GM21390 (cell line): ENCODE results near the gene MBOAT7.
"Not testable (repeated sequence)": the region's sequence is repeated elsewhere in the genome, so short reads cannot be mapped to it uniquely, and the experiment has no call there.

ENCODE experiments used
- ATAC-seq: cut with Tn5 transposase; IDR thresholded peaks from one replicate; pipeline ENCODE4 v1.9.1; 2021; ENCODE audit not compliant: unreplicated experiment

Gene MBOAT7

DNA sequence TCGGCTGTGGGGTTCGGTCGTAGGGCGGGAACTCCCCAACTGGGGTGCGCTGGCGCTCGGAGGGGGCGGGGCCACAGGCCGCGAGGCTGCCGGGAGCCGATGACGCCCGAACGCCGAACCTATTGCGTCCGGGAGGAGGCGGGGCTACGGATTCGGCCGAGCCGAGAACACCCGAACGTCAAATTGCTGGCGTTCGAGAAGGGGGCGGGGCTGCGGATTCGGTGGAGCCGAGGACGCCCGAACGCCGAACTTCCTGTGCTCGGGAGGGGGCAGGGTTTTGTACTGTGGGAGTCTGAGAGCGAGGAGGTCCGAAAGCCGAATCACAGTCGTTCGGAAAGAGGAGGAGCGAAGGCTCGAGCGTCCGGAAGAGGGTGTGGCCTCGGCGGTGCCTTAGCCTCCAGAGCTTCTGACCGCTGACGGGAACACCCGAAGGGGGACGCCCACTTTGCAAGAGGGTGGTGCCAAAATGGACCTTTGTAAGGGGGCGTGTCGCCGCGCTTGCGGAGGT is 1.2 kb upstream of the MBOAT7 start:
- peak; percentile 51 for ATAC-seq

DNA sequence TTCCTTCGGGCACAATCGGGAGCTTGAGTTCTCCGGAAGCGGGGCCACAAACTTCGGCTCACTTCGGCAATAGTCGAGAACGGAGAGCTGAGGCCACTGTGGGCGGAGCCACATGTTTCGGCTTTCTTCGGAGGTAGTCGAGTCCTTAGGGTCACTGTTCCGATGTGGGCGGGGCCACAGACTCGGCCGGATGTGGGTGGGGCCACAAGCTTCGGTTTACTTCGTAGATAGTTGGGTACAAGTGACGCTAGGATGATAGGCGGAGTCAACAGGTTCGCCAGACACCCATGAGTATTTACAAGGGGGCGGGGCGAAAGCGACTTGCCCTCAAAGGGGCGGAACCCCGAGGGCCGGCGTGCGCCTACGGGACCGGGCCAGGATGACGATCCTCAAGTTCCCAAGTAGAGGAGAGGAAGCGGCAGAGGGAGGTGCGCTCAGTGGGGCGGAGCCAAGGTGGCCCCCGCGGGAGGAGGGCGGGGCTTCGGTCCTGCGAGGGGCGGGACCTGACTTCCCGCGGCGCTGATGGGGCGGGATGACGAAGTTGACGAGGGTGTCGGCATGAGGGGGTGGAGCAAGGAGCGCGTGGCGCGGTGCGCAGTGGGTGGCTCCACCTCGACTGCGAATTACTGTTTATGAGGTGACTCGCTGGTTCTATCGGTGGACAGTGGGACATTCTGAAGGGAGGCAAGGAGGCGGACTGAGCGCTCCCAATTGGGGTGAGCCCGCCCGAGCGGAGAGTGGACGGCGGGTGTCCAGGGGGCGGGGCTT is 539 bp upstream of the MBOAT7 start:
- peak; percentile 43 for ATAC-seq

DNA sequence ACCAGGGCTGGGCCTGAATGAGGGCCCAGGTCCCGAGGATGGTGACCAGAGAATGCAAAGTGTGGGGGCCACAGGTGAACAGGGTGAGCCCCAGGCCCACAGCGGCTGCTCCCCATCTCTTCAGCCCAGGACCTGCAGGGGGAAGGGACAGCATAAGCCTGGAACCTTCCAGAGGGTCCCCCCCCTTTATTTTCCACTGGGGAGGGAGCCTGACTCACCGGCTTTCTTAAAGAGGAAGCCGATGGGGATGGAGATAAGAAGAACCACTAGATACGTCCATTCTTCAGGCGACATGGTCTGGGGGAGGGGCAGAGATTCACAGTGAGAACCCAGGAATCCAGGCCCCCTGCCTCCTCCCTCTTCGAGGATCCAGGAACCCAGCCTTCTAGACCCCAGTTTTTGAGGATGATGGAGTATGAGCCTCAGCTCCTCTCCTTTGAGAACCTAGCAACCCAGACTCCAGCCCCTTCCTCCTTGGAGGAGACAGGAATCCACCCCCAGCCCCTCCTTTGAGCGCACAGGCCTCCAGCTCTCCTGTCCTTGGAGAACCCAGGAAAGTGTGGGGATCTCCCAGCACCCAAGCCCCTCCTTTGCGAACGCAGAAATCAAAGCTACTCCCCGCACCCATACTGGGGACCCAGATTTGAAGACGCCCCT is 1.0 kb downstream of the MBOAT7 start:
- no peak for ATAC-seq

DNA sequence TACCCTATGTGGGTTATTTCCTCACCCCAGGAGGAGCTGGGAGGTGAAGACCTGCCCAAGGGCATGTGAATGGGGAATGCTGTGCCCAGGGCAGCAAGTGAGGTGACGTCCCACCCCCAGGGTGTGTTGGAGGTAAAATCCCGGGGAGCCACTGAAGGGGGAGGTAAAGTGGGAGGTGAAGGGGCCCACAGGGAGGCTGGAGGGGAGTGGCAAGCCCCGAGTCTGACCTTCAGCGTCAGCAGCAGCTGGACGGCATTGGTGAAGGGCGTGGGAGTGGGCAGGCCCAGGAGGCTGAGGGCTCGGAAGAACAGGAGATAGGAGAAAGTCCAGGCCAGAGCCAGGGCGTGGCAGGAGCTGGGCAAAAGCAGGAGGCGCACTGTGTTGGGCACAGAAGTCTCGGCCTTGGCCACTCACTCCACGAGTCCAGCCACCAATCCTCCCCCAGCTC is 2.4 kb downstream of the MBOAT7 start:
- no peak for ATAC-seq

DNA sequence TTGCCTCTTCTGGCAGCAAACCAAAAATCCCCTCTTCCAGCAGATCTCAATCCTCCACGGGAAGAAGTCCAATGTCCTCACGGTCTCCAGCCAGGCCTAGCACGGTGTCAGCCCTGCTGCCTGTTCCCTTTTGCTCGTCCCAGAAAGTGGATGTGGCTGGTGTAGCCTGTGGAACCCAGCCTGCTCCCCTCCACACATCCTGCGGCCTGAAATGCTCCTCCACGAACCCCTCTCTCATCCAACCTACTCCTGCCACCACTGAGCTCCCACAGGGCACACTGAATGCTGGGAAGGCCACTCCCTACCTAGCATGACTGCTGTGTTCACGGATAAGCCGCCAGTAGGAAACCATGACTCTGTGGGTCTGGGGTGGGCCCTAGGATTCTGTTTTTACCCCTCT is 3.0 kb downstream of the MBOAT7 start:
- ATAC-seq: no peak

DNA sequence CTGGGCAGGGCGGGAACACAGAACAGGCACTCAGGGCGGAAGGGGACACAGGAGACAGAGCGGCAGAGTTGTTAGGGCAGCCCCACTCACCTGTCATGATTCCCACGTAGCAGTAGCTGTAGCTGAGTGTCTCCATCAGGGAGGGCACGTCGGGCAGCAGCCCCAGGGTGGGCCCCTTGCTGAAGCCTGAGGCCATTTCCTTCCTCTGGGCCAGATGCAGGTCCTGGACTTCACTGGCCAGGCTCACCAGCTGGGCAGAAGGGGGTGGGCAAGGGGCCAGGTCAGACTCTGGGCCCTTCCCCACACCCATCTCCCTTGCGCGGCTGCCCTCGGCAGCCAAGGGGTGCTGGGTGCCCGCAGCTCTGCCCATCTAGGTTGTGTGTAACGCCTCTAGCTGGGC is 5.9 kb downstream of the MBOAT7 start:
- no peak for ATAC-seq

DNA sequence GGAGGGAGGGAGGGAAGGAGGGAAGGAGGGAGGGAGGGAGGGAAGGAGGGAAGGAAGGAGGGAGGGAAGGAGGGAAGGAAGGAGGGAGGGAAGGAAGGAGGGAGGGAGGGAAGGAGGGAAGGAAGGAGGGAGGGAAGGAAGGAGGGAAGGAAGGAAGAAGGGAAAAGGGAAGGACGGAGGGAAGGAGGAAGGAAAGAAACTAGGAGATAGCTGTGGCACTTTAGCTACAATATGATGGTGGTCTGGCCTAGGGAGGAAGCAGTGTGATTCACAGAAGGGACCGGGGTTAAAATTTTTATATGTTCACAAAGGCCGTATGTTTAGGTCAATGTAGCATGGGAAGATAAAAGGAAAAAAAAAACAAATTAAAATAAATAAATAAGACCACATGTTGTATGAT is 7.5 kb downstream of the MBOAT7 start:
- ATAC-seq: not testable (repeated sequence)

DNA sequence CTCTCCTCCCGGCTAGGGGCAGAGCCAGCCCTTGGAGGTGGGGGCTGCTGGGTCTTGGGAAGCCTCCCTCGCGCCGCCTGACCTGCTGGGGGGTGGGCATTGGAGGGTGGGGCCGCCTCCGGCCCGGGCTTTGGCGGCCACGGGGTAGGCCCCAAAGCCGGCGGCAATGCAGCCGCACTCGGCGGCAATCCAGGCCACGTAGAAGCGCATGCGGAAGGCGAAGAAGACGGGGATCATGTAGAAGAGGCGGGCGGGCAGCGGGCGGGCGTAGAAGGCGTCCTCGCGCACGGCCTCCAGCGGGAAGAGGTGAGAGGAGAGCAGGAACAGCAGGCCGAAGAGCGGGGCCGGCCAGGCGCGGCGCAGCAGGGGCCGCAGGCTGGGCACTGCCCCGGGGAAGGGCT is 8.7 kb downstream of the MBOAT7 start:
- no peak for ATAC-seq

DNA sequence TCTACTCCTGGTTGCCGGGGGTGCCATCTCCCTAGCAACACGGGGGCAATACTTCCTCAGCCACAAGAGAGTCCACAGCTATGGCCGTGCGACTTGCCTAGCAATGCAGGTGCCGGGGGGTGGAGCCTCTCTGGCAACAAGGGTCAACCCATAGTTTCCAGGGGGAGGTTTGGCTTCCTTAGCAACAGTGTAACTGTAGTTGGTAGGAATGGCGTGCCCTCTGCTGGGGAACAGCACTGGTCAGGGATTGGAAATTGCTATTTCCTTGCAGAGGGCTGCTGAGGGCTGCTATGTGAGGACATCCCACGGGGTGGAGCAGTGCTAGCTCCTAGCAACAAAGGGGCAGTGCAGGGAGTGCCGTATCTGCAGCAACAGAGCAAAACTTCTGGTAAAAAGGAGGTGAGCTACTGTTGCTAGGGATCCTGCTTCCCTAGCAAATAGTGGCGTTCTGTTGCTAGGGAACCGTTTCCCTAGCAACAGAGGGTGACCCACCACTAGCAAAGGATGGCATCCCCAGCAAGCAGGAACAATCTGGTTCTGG is 9.4 kb downstream of the MBOAT7 start:
- ATAC-seq: no peak

DNA sequence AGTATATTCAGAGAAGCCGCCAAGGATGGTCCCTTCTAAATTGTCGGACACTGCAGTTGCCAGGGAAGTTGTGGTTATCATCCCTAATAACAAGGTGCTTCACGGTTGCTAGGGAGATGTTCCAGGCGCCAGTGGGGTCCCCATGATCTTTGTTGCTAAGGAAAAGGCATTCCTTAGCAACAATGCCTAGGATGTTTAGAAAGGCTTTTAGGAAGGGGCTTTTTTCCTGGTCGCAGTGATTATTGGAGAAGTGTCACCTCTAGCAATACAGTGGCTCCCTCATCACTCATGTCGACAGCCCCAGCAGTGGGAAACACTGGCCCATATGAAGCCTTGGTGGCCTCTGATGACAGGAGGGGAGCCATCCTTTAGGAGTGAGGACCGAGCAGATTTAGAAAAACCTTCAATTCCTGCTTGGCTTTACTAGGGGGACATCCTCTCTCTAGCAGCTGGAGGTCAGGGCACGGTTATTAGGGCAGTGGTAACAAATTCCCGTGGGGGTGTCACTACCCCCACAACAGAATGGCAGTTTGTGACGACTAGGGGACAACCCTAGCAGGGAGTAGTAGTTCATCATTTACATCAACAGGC is 10.0 kb downstream of the MBOAT7 start:
- ATAC-seq: no peak

DNA sequence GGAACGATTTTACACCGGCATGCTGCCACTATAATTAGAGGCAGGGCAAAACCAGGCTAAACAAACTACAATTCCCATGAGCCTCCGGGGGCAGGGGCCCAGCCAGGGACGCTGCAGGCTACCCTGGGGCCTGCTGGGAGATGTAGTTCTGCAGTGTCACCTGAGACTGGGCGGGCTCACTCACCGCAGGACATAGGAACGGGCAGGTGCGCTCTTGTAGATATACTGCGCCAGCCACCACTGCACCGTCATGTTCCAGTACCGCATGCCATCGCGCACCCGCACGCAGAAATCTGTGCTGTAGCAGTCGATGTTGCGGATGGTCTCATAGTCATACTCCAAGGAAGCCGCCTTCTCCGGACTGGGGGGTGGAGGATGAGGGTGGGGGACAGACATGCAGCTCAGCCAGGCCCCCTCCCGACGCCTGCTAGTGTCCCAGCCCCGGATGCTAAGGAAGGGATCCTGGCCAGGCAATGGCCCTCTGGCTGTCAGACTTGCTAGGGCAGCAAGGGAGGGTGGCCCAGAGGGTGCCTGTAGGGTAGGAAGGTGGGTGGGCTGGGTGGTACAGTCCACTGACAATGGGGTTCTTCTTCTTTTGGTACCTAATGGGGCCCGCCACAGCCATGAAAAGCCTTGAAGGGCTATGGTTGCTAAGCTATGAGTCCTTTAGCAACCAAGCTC is 10.7 kb downstream of the MBOAT7 start:
- no peak for ATAC-seq

DNA sequence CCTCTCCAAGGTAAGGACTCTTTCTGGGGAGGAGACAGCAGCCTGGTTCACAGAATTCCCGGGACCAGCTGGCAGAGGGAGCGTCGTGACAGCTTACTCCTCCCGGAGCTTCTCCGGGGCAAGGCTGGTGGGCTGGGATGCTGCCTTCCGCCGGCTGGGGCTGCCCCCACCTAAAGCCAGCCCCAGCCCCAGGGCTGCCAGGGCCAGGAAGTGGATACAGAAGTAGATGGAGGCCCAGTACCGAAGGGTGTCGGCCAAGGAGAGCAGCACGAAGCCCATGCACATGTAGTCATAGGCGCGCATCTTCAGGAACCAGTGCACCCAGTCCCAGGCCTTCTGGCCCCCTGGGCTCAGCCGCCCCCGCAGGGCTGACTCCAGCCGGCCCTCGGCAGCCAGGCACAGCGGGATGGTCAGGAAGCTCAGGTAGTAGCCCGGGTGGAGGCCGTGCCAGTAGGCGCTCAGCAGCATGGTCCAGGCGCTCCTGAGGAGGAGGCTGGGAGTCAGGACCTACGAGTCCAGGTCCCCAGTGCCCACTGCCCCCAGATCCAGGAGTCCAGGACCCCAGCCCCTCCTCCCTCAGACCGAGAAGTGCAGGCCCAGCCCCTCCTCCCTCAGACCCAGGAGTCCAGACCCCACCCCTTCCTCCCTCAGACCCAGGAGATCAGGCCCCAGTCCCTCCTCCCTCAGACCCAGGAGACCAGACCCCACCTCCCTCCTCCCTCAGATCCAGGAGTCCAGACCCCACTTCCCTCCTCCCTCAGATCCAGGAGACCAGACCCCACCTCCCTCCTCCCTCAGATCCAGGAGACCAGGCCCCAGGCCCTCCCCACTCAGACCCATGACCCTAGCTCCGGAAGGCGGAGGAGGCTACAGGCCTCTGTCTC is 15.2 kb downstream of the MBOAT7 start:
- ATAC-seq: no peak

DNA sequence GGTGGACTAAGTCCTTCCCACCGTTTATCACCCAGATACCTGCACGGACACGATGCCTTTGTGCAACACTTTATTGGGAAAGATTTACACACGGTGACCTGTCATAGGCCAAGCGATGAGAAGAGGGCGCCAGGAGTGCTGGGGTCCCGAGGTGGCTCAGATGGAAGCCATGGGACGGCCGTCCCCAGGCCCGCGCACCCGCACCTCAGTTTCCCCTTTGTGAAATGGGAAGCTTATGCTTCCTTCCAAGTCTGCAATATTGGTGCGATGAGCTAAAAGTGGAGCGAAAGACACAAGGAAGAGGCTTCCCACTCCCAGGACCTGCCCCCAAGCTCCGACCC is 16.1 kb downstream of the MBOAT7 start:
- ATAC-seq: no peak

DNA sequence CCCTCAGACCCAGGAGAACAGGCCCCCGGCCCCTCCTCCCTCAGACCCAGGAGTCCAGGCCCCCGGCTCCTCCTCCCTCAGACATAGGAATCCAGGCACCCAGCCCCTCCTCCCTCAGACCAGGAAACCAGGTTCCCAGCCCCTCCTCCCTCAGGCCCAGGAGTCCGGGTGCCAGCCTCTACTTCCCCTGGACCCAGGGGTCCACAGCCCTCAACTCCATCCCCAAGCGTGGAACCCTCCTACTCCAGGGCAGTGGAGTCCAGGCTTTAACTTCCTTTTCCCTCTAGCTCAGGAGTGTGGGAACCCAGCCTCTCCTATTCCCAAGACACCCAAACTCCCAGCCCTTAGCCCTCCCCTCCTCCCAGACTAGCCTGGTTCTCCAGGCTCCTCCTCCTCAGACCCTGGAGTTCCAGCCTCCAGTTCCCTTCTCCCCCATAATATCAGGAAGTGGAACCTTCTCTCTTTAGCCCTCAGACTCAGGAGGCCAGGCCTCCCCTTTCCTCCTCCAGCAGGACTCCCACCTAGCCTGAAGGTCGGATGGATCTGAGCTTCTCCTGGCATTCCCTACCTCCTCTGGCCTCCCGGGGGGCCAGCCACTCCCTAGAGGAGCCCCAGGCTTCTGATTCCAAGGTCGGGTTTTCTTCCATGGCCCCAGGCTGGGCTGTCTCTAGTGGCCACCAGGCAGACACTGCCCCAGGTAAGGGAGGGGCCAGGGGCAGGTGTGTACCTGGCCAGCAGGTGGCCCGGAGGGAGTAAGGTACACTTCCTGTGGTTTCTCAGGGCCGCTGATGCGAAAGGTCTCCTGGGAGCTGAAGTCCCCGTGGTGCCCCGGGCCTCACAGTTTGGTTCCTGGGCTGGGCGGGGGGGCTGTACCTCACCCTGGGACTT is 16.7 kb downstream of the MBOAT7 start, which contains the start of gene TMC4:
Gene TMC4 (minus strand): TSS at position 690 of the 888 bp plus-strand sequence. CDS start 43 bp downstream, at position 647.
- no peak for ATAC-seq

DNA sequence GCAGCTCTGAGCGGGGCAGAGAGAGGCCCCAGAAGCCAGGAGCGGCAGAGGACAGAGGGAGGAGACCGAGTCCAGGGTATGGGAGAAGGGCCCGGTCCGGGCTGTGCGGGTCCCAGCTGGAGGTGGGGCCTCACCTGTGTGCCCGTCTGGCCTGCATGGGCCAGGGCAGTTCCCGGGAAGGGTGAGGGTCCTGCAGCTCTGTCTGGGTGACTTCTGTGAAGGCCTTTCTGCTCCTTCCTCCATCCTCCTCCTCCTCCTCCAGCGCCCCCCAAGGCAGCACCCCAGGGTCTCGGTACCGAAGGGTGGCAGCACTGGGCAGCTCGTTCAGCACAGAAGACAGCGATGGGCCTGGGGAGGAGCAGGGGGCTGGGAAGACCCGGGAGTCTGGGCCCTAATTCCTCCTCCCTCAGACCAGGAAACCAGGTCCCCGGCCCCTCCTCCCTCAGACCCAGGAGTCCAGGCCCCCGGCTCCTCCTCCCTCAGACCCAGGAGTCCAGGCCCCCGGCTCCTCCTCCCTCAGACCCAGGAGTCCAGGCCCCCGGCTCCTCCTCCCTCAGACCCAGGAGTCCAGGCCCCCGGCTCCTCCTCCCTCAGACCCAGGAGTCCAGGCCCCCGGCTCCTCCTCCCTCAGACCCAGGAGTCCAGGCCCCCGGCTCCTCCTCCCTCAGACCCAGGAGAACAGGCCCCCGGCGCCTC is 17.5 kb downstream of the MBOAT7 start:
- ATAC-seq: not testable (repeated sequence)

DNA sequence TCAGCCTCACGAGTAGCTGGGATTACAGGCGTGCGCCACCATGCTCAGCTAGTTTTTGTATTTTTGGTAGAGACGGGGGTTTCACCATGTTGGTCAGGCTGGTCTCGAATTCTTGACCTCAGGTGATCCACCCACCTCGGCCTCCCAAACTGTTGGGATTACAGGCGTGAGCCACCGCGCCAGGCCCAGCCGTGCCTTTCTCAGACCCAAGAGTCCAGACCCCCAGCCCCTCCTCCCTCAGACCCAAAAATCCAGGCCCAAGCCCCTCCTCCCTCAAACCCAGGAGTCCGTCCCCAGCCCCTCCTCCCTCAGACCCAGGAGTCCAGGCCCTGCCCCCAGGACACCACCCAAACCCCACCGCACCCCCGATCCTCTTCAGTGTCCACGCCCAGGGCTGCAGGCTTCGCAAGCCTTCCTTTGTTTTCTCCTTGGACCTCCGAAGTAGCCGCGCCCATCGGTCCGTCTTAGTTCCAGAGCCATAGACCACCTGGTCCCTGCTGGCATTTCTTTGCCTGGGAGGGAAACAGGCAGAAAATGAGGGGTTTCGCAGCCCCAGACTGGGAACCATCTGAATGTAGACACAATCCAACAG is 20.1 kb downstream of the MBOAT7 start:
- ATAC-seq: no peak

DNA sequence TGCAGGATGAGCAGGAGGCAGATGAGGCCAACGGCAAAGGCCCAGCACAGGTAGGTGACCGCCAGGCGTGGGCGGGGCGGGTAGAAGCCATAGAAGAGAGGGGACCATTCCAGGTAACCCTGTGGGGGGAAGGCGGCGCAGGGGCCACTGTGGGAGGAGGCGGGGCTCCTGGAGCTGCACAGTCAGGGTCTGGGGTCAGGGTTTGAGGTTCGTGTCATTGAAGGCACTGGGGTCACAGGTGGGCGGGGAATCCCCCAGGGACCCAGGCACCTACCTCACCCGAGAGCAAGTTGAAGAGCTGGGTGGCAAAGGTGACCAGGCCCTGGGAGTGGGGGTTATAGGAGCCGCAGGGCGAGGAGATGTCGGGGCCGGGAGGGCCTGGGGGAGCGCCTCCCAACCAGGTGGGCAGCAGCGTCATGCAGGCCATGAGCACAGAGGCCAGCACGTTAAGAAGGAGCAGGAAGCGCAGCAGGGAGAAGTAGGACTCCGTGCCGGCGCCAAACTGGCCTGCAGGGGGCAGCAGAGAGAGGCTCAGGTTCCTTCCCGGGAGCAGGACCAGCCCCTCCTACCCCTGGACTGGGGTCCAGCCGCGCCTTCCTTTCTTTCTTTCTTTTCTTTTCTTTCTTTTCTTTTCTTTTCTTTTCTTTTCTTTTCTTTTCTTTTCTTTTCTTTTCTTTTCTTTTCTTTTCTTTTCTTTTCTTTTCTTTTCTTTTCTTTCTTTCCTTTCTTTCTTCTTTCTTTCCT is 21.0 kb downstream of the MBOAT7 start:
- no peak for ATAC-seq

DNA sequence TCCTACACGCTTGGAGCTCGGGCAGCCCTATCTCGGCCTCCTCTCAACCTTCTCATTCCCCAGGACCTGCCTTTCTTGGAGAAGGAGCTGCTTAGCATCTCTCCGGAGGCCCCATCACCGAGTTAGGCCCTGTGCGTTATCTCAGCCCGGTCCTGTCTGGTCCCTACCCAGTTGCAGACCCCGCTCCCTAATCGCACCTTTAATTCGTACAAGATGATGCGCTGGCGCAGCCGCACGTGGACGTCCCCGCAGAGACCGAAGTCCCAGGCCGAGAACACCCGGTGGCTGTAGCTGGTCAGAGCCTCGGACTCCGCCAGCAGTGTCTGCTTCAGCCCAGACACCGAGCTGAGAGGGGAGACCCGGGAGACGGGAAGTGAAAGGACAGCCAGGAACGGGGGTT is 24.2 kb downstream of the MBOAT7 start:
- no peak for ATAC-seq
